A673 (cell line): ENCODE results near the gene HDAC1. TPM values are rescaled to one million over a fixed set of nuclear protein-coding genes. Genes with fewer than 3 reads are reported as not detected.

ENCODE experiments used
- BruUV-seq: library from RNA; stranded (reverse); fragments of 400-500 nt; replicated peaks from 2 replicates; lab custom pipeline; 2021; lab: Mats Ljungman, UMichigan
- CTCF ChIA-PET: fragments of 300-600 bp; sonication (Branson Sonifier 250); formaldehyde crosslinking; loops from one replicate; lab custom pipeline; 2022; ENCODE audit warnings: antibody characterized with exemption; lab: Charles Lee
- POLR2A ChIA-PET: fragments of 300-600 bp; sonication (Branson Sonifier 250); formaldehyde crosslinking; loops from one replicate; lab custom pipeline; 2022; ENCODE audit warnings: antibody characterized with exemption; ENCODE audit not compliant: low non-redundant PET; lab: Charles Lee
- DNase-seq: peaks from one replicate; pipeline ENCODE4 v3.0.0-alpha.2; 2015; ENCODE audit warnings: low spot score
- H3K27ac ChIP-seq: fragments of 200-600 bp; sonication (generic); 2 replicates; pipeline ENCODE4 v1.5.1; 2016; ENCODE audit warnings: mixed run types, low read depth, mild to moderate bottlenecking, mixed read lengths, antibody characterized with exemption, low read length; ENCODE audit not compliant: poor library complexity, severe bottlenecking
- H3K27me3 ChIP-seq: fragments of 200-600 bp; sonication (generic); replicated peaks from 2 replicates; pipeline ENCODE4 v1.6.1; 2017; ENCODE audit warnings: mixed run types, low read depth, mild to moderate bottlenecking, mixed read lengths, antibody characterized with exemption, low read length; ENCODE audit not compliant: insufficient read depth, poor library complexity
- H3K36me3 ChIP-seq: fragments of 200-600 bp; sonication (generic); 2 replicates; pipeline ENCODE4 v1.6.1; 2016; ENCODE audit warnings: mixed run types, mild to moderate bottlenecking, mixed read lengths, antibody characterized with exemption, low read length; ENCODE audit not compliant: insufficient read depth, poor library complexity, severe bottlenecking
- H3K4me1 ChIP-seq: fragments of 200-600 bp; sonication (generic); 2 replicates; pipeline ENCODE4 v1.6.1; 2017; ENCODE audit warnings: mixed run types, mild to moderate bottlenecking, mixed read lengths, antibody characterized with exemption, low read length; ENCODE audit not compliant: insufficient read depth, poor library complexity, severe bottlenecking
- H3K4me3 ChIP-seq: fragments of 200-600 bp; sonication (generic); 2 replicates; pipeline ENCODE4 v1.5.1; 2016; ENCODE audit warnings: low read depth, mixed run types, mild to moderate bottlenecking, mixed read lengths, low read length; ENCODE audit not compliant: poor library complexity, severe bottlenecking
- H3K9me3 ChIP-seq: fragments of 200-600 bp; sonication (generic); 2 replicates; pipeline ENCODE4 v1.6.1; 2016; ENCODE audit warnings: mixed run types, low read depth, mild to moderate bottlenecking, mixed read lengths, antibody characterized with exemption, low read length; ENCODE audit not compliant: poor library complexity, severe bottlenecking
- CTCF ChIP-seq: fragments of 300-800, 200-600 bp; sonication (generic); conservative IDR thresholded peaks from 2 replicates; pipeline ENCODE4 v1.5.1; 2017; ENCODE audit warnings: low read depth, mild to moderate bottlenecking, antibody characterized with exemption, low read length, moderate library complexity, mixed read lengths
- EZH2 ChIP-seq: fragments of 200-600 bp; sonication (generic); IDR thresholded peaks from 2 replicates; pipeline ENCODE4 v1.6.1; 2017; ENCODE audit warnings: borderline replicate concordance, low read depth, mild to moderate bottlenecking, mixed read lengths, antibody characterized with exemption, low read length; ENCODE audit not compliant: poor library complexity, severe bottlenecking
- intact Hi-C: fragments of 100-400 bp; cut with micrococcal nuclease; formaldehyde crosslinking; loops from one replicate; pipeline ENCODE4 v1.10.0; 2022; ENCODE audit not compliant: unreplicated experiment
- total RNA-seq: library from RNA; stranded (reverse); gene quantifications from 2 replicates; pipeline ENCODE4 v1.2.3, GENCODE V29; 2021

HDAC1 gene
- total RNA-seq, 1 experiment from 2014 or later, result 195 TPM

DNA sequence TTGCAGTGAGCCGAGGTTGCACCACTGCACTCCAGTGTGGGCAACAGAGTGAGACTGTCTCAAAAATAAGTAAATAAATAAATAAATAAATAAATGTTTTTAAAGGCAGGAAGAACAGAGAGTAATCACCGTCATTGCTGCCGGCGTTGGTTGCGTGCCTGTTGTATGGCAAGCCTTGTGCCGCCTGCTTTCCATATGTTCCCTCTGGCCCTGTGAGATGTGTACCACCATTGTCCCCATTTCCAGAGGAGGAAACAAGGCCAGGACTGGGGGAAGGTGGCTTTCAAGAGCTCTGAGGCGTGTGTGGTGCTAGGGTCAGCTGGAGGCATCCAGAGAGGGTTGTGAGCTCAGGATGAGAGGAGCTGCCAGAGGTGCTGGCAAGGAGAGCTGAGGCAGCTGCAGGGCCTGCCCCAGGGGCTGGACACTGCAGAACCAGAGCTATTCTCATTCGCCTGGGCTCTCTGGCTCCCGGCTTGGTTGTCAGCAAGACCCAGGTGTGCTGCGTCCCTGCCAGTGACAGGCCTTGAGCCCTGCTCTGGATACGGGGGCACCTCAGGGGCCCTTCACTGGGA, 49.4 kb downstream of the HDAC1 start:
- no peak overlapping the region for H3K27ac ChIP-seq
- H3K27me3 ChIP-seq, result no peaks in the 10 kb centered on the region
- no peak for TF ChIP-seq CTCF
- no peak for TF ChIP-seq EZH2
- no TSS peak for BruUV-seq
- H3K9me3 ChIP-seq, result no peaks in the 10 kb centered on the region
- CTCF ChIA-PET, result no interaction called here
- no peak for DNase-seq
- H3K4me1 ChIP-seq, result peaks cover 15% of the 10 kb centered on the region
- H3K36me3 ChIP-seq, result no peaks in the 10 kb centered on the region
- H3K4me3 ChIP-seq, result no peak overlapping the region
- POLR2A ChIA-PET, result no interaction called here
- intact Hi-C loops, result no loop called here

- Histone ChIP-seq H3K27me3 (no peaks in the 10 kb centered on the region), H3K4me1 (peaks cover 8% of the 10 kb centered on the region), H3K27ac (no peak overlapping the region), H3K4me3 (no peak overlapping the region), H3K9me3 (no peaks in the 10 kb centered on the region), H3K36me3 (no peaks in the 10 kb centered on the region)
- ChIA-PET POLR2A (no interaction called here), CTCF (no interaction called here)
- intact Hi-C loops, result no loop called here
- BruUV-seq, result no TSS peak
- DNase-seq, result no peak
- no peak for TF ChIP-seq CTCF
- no peak for TF ChIP-seq EZH2
Measured at GRCh38 chr1:32341971-32342370, 50.1 kb downstream of the HDAC1 start.

GRCh38 chr1:32342704-32343103, 50.8 kb downstream of the HDAC1 start:
- DNase-seq, result no peak
- no TSS peak for BruUV-seq
- Histone ChIP-seq H3K27ac (no peak overlapping the region), H3K4me3 (no peak overlapping the region), H3K27me3 (no peaks in the 10 kb centered on the region), H3K9me3 (no peaks in the 10 kb centered on the region), H3K4me1 (peaks cover under 1% of the 10 kb centered on the region), H3K36me3 (no peaks in the 10 kb centered on the region)
- intact Hi-C loops, result no loop called here
- TF ChIP-seq CTCF (no peak), EZH2 (no peak)
- CTCF ChIA-PET, result no interaction called here
- POLR2A ChIA-PET, result no interaction called here
